ENCODE results near the gene AFF3. TPM values are rescaled to one million over a fixed set of nuclear protein-coding genes. Genes with fewer than 3 reads are reported as not detected.

The AFF3 gene
- total and polyA plus RNA-seq, 2 experiments from 2014 or later, result 12.0 to 12.8 TPM

DNA sequence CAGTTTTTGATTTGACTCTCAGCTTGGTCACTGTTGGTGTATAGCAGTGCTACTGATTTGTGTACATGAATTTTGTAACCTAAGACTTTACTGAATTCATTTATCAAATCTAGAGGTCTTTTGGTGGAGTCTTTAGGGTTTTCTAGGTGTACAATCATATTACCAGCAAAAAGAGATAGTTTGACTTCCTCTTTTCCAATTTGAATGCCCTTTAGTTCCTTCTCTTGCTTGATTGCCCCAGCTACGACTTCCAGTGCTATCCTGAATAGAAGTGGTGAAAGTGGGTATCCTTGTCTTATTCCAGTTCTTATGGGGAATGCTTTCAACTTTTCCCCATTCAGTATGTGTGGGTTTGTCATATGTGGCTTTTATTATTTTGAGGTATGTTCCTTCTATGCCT is 339.7 kb downstream of the AFF3 start:
- Histone ChIP-seq H3K9me3 (ENCODE audit: low read depth) (no peaks in the 10 kb centered on the region), H3K4me1 (ENCODE audit: low read depth) (no peaks in the 10 kb centered on the region)

DNA sequence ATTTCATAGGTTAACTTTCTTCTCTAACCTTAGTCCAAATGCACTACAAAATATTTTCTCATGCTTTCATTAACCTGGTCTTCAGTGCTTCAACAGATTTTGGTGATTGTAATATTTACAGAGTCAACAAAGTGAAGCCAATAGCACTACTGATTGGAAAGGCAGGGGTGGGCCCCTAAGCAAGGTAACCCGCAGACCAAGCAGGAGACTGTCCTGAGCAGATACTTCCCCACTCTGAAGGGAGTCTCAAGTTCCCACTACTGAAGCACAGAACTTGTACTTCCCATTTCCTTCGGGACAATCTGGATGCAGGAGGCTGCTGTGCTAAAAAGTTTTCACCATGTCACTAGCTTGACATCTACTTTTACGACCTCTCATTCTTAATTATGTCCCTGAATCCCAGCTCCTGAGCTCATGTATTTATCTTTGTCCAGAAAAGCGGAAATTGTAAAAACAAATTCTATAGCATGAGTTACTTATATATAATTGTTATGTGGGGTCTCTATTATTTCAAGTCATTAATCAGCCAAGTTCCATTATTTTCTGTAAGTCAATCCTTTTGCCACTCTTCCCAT is 341.0 kb downstream of the AFF3 start:
- no peaks in the 10 kb centered on the region for H3K36me3 ChIP-seq
- TF ChIP-seq, protein P1, sequence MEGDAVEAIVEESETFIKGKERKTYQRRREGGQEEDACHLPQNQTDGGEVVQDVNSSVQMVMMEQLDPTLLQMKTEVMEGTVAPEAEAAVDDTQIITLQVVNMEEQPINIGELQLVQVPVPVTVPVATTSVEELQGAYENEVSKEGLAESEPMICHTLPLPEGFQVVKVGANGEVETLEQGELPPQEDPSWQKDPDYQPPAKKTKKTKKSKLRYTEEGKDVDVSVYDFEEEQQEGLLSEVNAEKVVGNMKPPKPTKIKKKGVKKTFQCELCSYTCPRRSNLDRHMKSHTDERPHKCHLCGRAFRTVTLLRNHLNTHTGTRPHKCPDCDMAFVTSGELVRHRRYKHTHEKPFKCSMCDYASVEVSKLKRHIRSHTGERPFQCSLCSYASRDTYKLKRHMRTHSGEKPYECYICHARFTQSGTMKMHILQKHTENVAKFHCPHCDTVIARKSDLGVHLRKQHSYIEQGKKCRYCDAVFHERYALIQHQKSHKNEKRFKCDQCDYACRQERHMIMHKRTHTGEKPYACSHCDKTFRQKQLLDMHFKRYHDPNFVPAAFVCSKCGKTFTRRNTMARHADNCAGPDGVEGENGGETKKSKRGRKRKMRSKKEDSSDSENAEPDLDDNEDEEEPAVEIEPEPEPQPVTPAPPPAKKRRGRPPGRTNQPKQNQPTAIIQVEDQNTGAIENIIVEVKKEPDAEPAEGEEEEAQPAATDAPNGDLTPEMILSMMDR (IDR thresholded peaks at IDR 0.05; ENCODE audit: low read depth, low read length), result no peak
- no peak for DNase-seq (ENCODE audit: low read depth in 1 of 2, low spot score in 1 of 2)

More for the DNA sequence above, 339.7 kb downstream of the AFF3 start:
- no peak for DNase-seq (ENCODE audit: low read depth in 1 of 2, low spot score in 1 of 2)
- no peak overlapping the region for H3K4me3 ChIP-seq
- TF ChIP-seq, protein P1 (IDR thresholded peaks at IDR 0.05; ENCODE audit: low read depth, low read length), result no peak
- H3K27ac ChIP-seq, result no peak overlapping the region
- no peaks in the 10 kb centered on the region for H3K27me3 ChIP-seq
- no peaks in the 10 kb centered on the region for H3K36me3 ChIP-seq

DNA sequence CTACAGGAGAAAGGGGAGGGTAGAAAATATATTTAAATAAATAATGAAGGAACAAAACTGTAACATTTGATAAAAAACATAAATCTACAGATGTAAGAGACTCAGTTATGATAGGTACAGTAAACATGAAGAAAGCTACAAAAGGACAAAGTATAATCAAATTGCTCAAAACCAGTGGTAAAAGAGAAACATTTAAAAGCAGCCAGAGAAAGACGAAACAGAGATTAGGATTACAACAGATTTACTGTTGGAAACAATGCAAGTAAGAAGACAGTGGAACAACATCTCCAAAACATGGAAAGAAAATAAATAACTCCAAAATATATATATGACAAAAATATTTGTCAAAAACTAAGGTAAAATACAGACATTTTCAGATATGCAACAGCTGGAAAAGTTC is 344.9 kb downstream of the AFF3 start:
- H3K36me3 ChIP-seq, result no peaks in the 10 kb centered on the region
- no peaks in the 10 kb centered on the region for H3K9me3 ChIP-seq (ENCODE audit: low read depth)
- H3K27me3 ChIP-seq, result no peaks in the 10 kb centered on the region
- no peak overlapping the region for H3K4me3 ChIP-seq
- no peak for DNase-seq (ENCODE audit: low read depth in 1 of 2, low spot score in 1 of 2)
- TF ChIP-seq, protein P1 (IDR thresholded peaks at IDR 0.05; ENCODE audit: low read depth, low read length), result no peak
- H3K4me1 ChIP-seq (ENCODE audit: low read depth), result no peaks in the 10 kb centered on the region
- H3K27ac ChIP-seq, result no peak overlapping the region

More for the DNA sequence above, 341.0 kb downstream of the AFF3 start:
- Histone ChIP-seq H3K27ac (no peak overlapping the region), H3K4me1 (ENCODE audit: low read depth) (no peaks in the 10 kb centered on the region), H3K9me3 (ENCODE audit: low read depth) (no peaks in the 10 kb centered on the region), H3K4me3 (no peak overlapping the region), H3K27me3 (no peaks in the 10 kb centered on the region)

DNA sequence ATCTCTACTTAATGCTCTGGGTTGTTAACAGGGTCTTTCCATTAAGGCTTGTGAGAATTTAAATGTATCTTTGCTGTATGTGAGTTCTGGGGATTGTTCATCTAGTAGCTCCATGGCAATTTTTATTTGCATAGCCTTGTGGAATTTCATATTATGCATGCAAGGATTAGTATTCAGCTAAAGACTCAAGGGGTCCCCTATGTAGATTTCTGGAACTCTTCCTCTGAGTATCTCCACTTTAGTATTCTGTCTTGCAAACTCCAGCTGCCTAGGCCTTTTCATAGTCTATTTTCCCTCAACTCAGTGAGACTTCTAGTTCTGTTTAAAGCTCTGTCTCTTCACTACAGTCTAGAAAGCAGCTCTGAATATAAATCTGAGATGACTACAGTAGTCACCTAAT is 348.0 kb downstream of the AFF3 start:
- Histone ChIP-seq H3K27ac (no peak overlapping the region), H3K4me1 (ENCODE audit: low read depth) (no peaks in the 10 kb centered on the region), H3K9me3 (ENCODE audit: low read depth) (no peaks in the 10 kb centered on the region), H3K27me3 (no peaks in the 10 kb centered on the region), H3K4me3 (no peak overlapping the region), H3K36me3 (no peaks in the 10 kb centered on the region)
- TF ChIP-seq, protein P1 (IDR thresholded peaks at IDR 0.05; ENCODE audit: low read depth, low read length), result no peak
- no peak for DNase-seq (ENCODE audit: low read depth in 1 of 2, low spot score in 1 of 2)

DNA sequence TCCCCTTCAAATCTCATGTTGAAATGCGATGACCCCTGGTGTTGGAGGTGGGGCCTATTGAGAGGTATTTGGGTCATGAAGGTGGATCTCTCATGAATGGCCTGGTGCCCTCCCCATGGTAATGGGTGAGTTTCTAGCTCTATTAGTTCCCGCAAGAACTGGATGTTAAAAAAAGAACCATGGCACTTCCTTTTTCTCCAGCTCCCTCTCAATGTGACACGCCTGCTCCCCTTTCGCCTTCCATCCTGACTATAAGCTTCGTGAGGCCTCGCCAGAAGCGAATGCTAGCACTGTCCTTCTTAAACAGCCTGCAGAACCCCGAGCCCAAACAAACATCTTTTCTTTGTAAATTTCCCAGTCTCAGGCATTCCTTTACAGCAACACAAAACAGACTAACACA is 349.4 kb downstream of the AFF3 start:
- H3K27me3 ChIP-seq, result no peaks in the 10 kb centered on the region
- H3K4me1 ChIP-seq (ENCODE audit: low read depth), result no peaks in the 10 kb centered on the region
- no peak overlapping the region for H3K4me3 ChIP-seq
- no peaks in the 10 kb centered on the region for H3K9me3 ChIP-seq (ENCODE audit: low read depth)
- no peak overlapping the region for H3K27ac ChIP-seq
- TF ChIP-seq, protein P1 (IDR thresholded peaks at IDR 0.05; ENCODE audit: low read depth, low read length), result no peak
- H3K36me3 ChIP-seq, result no peaks in the 10 kb centered on the region
- DNase-seq (ENCODE audit: low read depth in 1 of 2, low spot score in 1 of 2), result no peak

Data from cardiac muscle cell (in vitro differentiated cells and primary cell).